Choroid plexus epithelial cell (primary cell): ENCODE results near the gene FRMD4A.

Source experiments
- DNase-seq: peaks from one replicate; pipeline ENCODE4 v3.0.0-alpha.2; 2010; ENCODE audit warnings: low read depth
- H3K4me3 ChIP-seq: 2 replicates; pipeline ENCODE4 v1.5.1; 2011; ENCODE audit warnings: low read depth, mild to moderate bottlenecking, control low read depth, low read length, moderate library complexity
- CTCF ChIP-seq: conservative IDR thresholded peaks from 2 replicates; pipeline ENCODE4 v1.5.1; 2011; ENCODE audit warnings: low read depth, mild to moderate bottlenecking, control low read depth, inconsistent platforms, low read length, moderate library complexity

The FRMD4A gene

GRCh38 chr10:13636776-13637175 is 693.9 kb downstream of the FRMD4A start:
- no peak for DNase-seq
- TF ChIP-seq CTCF: no peak
- no peak overlapping the region for H3K4me3 ChIP-seq

- no peak overlapping the region for H3K4me3 ChIP-seq
- DNase-seq: no peak
- TF ChIP-seq CTCF: no peak
These were observed 696.5 kb downstream of the FRMD4A start for GRCh38 chr10:13634207-13634606.

GRCh38 chr10:13633689-13634088 is 697.0 kb downstream of the FRMD4A start:
- no peak for TF ChIP-seq CTCF
- peak; percentile 95 for DNase-seq
- no peak overlapping the region for H3K4me3 ChIP-seq

GRCh38 chr10:13632884-13633440 is 697.8 kb downstream of the FRMD4A start:
- no peak for DNase-seq
- TF ChIP-seq CTCF: no peak
- H3K4me3 ChIP-seq: no peak overlapping the region

GRCh38 chr10:13632440-13632839 is 698.3 kb downstream of the FRMD4A start:
- no peak overlapping the region for H3K4me3 ChIP-seq
- TF ChIP-seq CTCF: no peak
- no peak for DNase-seq

- DNase-seq: no peak
- no peak for TF ChIP-seq CTCF
- H3K4me3 ChIP-seq: no peak overlapping the region
These were observed 699.1 kb downstream of the FRMD4A start for GRCh38 chr10:13631594-13631993.

- no peak for TF ChIP-seq CTCF
- no peak overlapping the region for H3K4me3 ChIP-seq
- DNase-seq: no peak
These were observed 700.5 kb downstream of the FRMD4A start for GRCh38 chr10:13630231-13630630.
